HepG2 (cell line): ENCODE measurements around the gene GPR39. TPM values are rescaled to one million over a fixed set of nuclear protein-coding genes. Genes with fewer than 3 reads are reported as not detected.

ENCODE experiments used
- AHR ChIP-seq: IDR thresholded peaks from 2 replicates; pipeline ENCODE4 v1.6.1; 2018; ENCODE audit warnings: missing genetic modification reagents, missing compliant biosample characterization
- GTF2F1 ChIP-seq: fragments of 150-350 bp; IDR thresholded peaks from 2 replicates; pipeline ENCODE4 v1.6.1; 2014; ENCODE audit warnings: low read length
- HNRNPH1 ChIP-seq: fragments of 200-400 bp; formaldehyde crosslinking; optimal IDR thresholded peaks from 2 replicates; pipeline ENCODE3; 2017; ENCODE audit warnings: mild to moderate bottlenecking, low read depth, low read length
- KDM5B ChIP-seq: sonication (generic); formaldehyde crosslinking; IDR thresholded peaks from 2 replicates; pipeline ENCODE4 v1.4.0; 2020; ENCODE audit warnings: missing genetic modification reagents, mild to moderate bottlenecking, borderline replicate concordance
- MEF2D ChIP-seq: sonication (generic); formaldehyde crosslinking; IDR thresholded peaks from 2 replicates; pipeline ENCODE4 v1.5.1; 2020; ENCODE audit warnings: mild to moderate bottlenecking, missing genetic modification reagents
- SIN3A ChIP-seq: IDR thresholded peaks from 2 replicates; pipeline ENCODE4 v1.6.1; 2011; ENCODE audit warnings: low read depth, mild to moderate bottlenecking, control low read depth, low read length, borderline replicate concordance
- SMC3 ChIP-seq: IDR thresholded peaks from 2 replicates; pipeline ENCODE4 v1.6.1; 2011; ENCODE audit warnings: low read length, improper control_type of control experiment
- THAP8 ChIP-seq: sonication (generic); formaldehyde crosslinking; IDR thresholded peaks from 2 replicates; pipeline ENCODE4 v1.5.1; 2020; ENCODE audit warnings: missing genetic modification reagents, mild to moderate bottlenecking, borderline replicate concordance
- ZNF317 ChIP-seq: sonication (generic); formaldehyde crosslinking; IDR thresholded peaks from 2 replicates; pipeline ENCODE4 v1.5.0; 2020; ENCODE audit warnings: mild to moderate bottlenecking, missing genetic modification reagents
- ZNF318 ChIP-seq: sonication (generic); formaldehyde crosslinking; IDR thresholded peaks from 2 replicates; pipeline ENCODE4 v1.4.0; 2020; ENCODE audit warnings: mild to moderate bottlenecking, missing genetic modification reagents
- ZNF430 ChIP-seq: sonication (generic); formaldehyde crosslinking; IDR thresholded peaks from 2 replicates; pipeline ENCODE4 v1.9.0; 2021; ENCODE audit warnings: mild to moderate bottlenecking, missing genetic modification reagents
- ZNF687 ChIP-seq: sonication (generic); formaldehyde crosslinking; IDR thresholded peaks from 2 replicates; pipeline ENCODE4 v1.5.1; 2020; ENCODE audit warnings: mild to moderate bottlenecking, missing genetic modification reagents, moderate library complexity
- ZNF747 ChIP-seq: sonication (generic); formaldehyde crosslinking; IDR thresholded peaks from 2 replicates; pipeline ENCODE4 v1.8.1; 2023; ENCODE audit warnings: missing genetic modification reagents, mild to moderate bottlenecking, borderline replicate concordance
- polyA plus RNA-seq, 8 experiments: library from polyadenylated mRNA; depleted of rRNA in 3 of 8; stranded (reverse) in 7 of 8; unstranded in 1 of 8; fragments of >200 nt; fragmentation: Illumina TruSeq in 4 of 8; extraction: Trizol in 4 of 8; gene quantifications; 2 replicates each; pipeline versions ENCODE4 v1.2.1 to v1.2.3, GENCODE V29; 2011 to 2016; ENCODE audit warnings: low read depth in 4 of 8, missing spikeins in 1 of 8, mixed read lengths in 1 of 8; ENCODE audit not compliant: insufficient read depth in 1 of 8
- total RNA-seq, 5 experiments: library from RNA; depleted of rRNA; stranded (reverse); fragments of >200 nt; fragmentation: Illumina TruSeq; extraction: Trizol; gene quantifications; 2 replicates each; pipeline ENCODE4 v1.2.3, GENCODE V29; 2016; ENCODE audit warnings: low read depth in 1 of 5

Gene GPR39
- total and polyA plus RNA-seq, 2 of the 13 experiments (the other 11 are each of a cell fraction or from before 2014, with no cell fraction given), result 0.16 to 0.62 TPM

GRCh38 chr2:132651115-132652045 lies 234.8 kb downstream of the GPR39 start (continued):
- TF ChIP-seq ZNF687 (no peak), ZNF430 (peak; percentile 44; the same call in 1 of the 2 replicates), GTF2F1 (no peak), THAP8 (CRISPR knock-in tag) (no peak), ZNF317 (CRISPR knock-in tag) (no peak), SMC3 (peak; percentile 91), ZNF318 (CRISPR knock-in tag) (no peak), ZNF747 (CRISPR knock-in tag) (no peak), SIN3A (no peak), HNRNPH1 (no peak), MEF2D (no peak), AHR (CRISPR knock-in tag) (no peak), KDM5B (CRISPR knock-in tag) (no peak)
